ENCODE data around the gene JAML.
"Not testable (repeated sequence)": the region's sequence is repeated elsewhere in the genome, so short reads cannot be mapped to it uniquely, and the experiment has no call there.

The JAML gene

DNA sequence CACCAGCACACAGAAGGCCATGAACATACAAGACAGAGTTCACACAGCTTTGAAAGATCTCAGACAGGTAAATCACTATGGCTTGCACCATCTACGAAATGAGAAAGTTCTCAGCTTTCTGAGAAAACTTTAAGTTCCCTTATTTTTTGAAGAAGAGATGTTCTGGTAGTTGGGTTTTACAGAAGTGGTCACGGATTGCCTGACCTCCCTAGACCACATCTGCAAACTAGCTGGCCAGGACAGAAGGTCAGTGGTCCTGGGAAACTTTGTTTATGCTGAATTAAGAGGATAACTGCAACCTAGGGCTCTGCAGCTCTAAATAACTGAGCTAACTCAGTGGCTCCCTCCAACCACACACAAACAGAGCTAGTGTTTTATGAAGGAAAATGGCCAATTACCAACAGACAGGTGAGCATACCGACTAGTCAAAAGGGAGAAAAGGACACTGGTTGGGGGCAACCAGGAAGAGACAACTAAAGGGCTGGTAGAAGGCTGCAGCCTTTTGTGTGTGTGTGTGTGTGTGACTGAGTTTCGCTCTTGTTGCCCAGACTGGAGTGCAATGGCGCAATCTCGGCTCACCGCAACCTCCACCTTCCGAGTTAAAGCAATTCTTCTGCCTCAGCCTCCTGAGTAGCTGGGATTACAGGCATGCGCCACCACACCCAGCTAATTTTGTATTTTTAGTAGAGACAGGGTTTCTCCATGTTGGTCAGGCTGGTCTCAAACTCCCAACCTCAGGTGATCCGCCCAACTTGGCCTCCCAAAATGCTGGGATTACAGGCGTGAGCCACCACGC is 39.8 kb downstream of the JAML start:
- Histone ChIP-seq H3K4me3 (ENCODE audit: low read depth in 1 of 2, low read length in 2 of 2) (no peak overlapping the region), H3K27me3 (ENCODE audit: control insufficient read depth in 1 of 2, insufficient read depth in 2 of 2, low read length in 2 of 2) (no peaks in the 10 kb centered on the region), H3K36me3 (ENCODE audit: insufficient read depth, low read length) (no peaks in the 10 kb centered on the region), H3K9me3 (ENCODE audit: low read length) (no peaks in the 10 kb centered on the region), H3K27ac (ENCODE audit: low read depth, low read length) (no peak overlapping the region), H3K4me1 (ENCODE audit: insufficient read depth, low read length) (peaks cover 10% of the 10 kb centered on the region), H3K9ac (ENCODE audit: low read length) (no peak overlapping the region)

DNA sequence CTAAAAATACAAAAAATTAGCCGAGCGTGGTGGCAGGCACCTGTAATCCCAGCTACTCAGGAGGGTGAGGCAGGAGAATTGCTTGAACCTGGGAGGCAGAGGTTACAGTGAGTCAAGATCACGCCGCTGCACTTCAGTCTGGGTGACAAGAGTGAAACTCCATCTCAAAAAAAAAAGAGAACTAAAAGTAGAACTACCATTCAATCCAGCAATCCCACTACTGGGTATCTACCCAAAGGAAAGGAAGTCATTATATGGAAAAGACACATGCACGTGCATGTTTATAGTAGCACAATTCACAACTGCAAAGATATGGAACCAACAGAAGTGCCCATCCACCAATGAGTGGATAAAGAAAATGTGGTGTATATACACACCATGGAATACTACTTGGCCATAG is 41.1 kb downstream of the JAML start:
- H3K27ac ChIP-seq (ENCODE audit: low read depth, low read length); H3K9ac ChIP-seq (ENCODE audit: low read length): not testable (repeated sequence)
- H3K4me1 ChIP-seq (ENCODE audit: insufficient read depth, low read length), result peaks cover 14% of the 10 kb centered on the region

DNA sequence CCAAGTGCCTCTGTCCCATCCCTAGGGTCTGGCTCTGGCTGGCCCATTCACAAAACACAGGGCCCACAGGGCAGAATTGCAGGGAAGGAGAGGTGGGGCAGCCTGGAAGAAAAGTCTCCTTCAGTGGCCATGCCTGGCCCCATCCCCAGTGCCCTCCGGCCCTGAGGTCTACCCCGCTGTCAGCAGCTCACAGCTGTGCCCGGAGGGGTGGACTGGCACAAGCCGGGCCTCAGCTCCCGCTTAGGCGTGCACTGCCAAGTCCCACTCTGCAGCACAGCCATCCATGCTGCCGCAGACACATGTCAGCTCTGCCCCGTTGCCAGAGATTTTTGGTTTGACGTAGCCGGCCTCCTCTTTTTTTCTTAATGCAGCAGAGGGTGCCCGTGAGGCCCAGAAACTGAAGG is 44.5 kb downstream of the JAML start:
- H3K4me1 ChIP-seq (ENCODE audit: insufficient read depth, low read length), result peaks cover 23% of the 10 kb centered on the region
- H3K4me3 ChIP-seq (ENCODE audit: low read depth in 1 of 2, low read length in 2 of 2), result peak overlapping the region in 1 of 2 donors; percentile 43
- peak overlapping the region; percentile 47 for H3K27ac ChIP-seq (ENCODE audit: low read depth, low read length)
- no peaks in the 10 kb centered on the region for H3K27me3 ChIP-seq (ENCODE audit: control insufficient read depth in 1 of 2, insufficient read depth in 2 of 2, low read length in 2 of 2)
- H3K9me3 ChIP-seq (ENCODE audit: low read length), result no peaks in the 10 kb centered on the region
- no peak overlapping the region for H3K9ac ChIP-seq (ENCODE audit: low read length)
- no peaks in the 10 kb centered on the region for H3K36me3 ChIP-seq (ENCODE audit: insufficient read depth, low read length)

More for the DNA sequence above, 41.1 kb downstream of the JAML start:
- not testable (repeated sequence) for H3K27me3 ChIP-seq (ENCODE audit: control insufficient read depth in 1 of 2, insufficient read depth in 2 of 2, low read length in 2 of 2); H3K9me3 ChIP-seq (ENCODE audit: low read length); H3K36me3 ChIP-seq (ENCODE audit: insufficient read depth, low read length); H3K4me3 ChIP-seq (ENCODE audit: low read depth in 1 of 2, low read length in 2 of 2)

DNA sequence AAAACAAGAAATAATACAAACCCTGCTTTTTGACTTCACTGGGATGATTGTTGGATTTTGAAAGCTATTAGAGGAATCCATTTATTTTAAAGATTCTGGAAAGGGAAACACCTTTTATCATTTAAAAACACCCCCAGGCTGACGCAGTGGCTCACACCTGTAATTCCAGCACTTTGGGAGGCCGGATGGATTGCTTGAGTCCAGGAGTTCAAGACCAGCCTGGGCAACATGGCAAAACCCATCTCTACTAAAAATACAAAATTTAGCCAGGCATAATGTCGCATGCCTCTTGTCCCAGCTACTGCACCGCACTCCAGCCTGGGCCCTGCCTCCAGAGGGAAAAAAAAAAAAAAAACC is 48.1 kb downstream of the JAML start:
- Histone ChIP-seq H3K9ac (ENCODE audit: low read length) (no peak overlapping the region), H3K27me3 (ENCODE audit: control insufficient read depth in 1 of 2, insufficient read depth in 2 of 2, low read length in 2 of 2) (no peaks in the 10 kb centered on the region), H3K9me3 (ENCODE audit: low read length) (no peaks in the 10 kb centered on the region), H3K4me1 (ENCODE audit: insufficient read depth, low read length) (peaks cover 34% of the 10 kb centered on the region), H3K27ac (ENCODE audit: low read depth, low read length) (no peak overlapping the region), H3K36me3 (ENCODE audit: insufficient read depth, low read length) (no peaks in the 10 kb centered on the region), H3K4me3 (ENCODE audit: low read depth in 1 of 2, low read length in 2 of 2) (no peak overlapping the region)

DNA sequence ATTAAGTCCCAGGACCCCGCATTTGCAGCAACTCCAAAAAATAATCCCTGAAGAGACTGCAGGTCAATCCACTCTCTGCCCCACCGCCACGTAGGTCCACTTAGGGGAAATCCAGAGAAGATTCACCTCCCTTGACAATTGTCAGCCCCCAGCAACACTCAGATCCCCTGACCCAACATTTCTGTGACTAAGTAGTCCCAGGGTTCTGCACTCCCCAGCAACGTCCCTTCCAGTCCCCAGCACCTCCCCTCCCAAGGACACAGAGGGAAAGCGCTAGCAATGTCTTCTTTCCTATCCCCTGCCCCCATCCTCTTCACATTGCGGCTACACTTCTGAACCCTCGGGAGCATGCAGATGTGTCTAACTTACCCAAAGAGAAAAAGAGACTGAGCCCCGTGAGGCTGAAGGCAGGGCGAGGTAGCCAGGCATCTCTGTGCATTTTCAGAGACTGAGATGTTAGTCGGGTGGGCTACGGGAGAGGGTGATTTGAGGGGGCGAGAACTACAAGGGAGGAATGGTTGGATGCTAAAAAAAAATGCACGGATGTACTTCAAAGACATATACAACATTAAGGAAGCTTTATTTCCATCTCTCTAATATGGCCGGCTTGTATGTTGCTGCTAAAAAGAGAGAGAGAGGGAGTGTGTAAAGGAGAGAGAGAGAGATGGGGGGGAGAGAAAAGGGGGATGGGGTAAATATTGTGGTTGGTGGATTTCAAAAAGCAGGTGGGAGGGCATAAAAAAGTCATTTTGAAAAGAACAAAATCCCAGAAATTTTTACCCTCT is 48.6 kb downstream of the JAML start, which contains the start of gene SCN2B:
SCN2B (minus strand) TSS at position 647 of the 785 bp plus-strand sequence; CDS start at position 439, 208 bp downstream.
- Histone ChIP-seq H3K27ac (ENCODE audit: low read depth, low read length) (peak within 1 kb of the TSS; percentile 51), H3K27me3 (ENCODE audit: control insufficient read depth in 1 of 2, insufficient read depth in 2 of 2, low read length in 2 of 2) (no peaks in the 10 kb centered on the region), H3K36me3 (ENCODE audit: insufficient read depth, low read length) (no peaks in the 10 kb centered on the region), H3K9me3 (ENCODE audit: low read length) (no peaks in the 10 kb centered on the region), H3K4me1 (ENCODE audit: insufficient read depth, low read length) (peaks cover 39% of the 10 kb centered on the region), H3K4me3 (ENCODE audit: low read depth in 1 of 2, low read length in 2 of 2) (peak within 1 kb of the TSS; percentile 24 to 87), H3K9ac (ENCODE audit: low read length) (peak within 1 kb of the TSS; percentile 57)

DNA sequence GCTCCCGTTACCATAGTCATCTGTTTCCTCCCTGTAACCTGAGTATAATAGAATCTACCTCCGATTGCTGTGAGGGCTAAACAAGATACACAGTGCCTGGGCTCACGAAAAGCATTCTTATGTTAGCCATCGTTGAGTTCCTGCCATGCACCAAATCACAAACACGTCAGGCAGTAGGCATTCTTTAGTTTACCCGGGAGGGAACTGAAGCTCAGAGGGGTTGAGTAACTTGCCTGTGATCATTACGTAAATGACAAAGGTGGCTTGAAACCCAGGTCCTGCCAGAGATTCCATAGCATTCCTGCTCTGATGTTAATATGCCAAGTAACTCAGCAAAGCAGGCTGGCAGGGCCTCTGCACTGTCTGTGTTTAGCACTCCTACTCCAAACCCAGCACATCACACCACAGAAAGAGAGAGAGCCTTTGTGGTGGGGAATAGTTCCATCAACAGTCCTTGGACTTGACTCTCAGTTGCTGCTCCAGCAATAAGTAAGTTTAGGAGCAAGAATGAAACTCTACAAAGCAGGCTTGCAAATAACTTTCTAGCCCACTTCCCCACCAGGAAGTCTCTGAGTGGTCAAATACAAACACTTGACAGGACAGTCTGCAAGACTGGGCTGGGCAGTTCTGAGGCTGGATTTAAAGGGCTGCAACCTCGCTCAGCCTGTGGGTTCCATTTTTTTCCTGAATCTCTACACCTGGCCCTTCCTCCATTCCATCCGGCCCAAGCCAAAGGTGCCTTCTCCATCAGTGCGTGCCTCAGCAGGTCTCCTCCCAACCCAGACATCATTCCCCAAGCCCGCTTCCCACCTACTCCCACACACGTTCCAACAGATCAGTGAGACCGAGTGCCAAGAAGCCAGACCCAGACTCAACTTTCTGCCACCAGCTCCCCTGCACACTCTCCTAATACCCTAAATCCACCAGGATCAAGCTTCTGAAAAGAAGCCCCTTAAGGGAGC is 49.5 kb downstream of the JAML start:
- H3K36me3 ChIP-seq (ENCODE audit: insufficient read depth, low read length), result no peaks in the 10 kb centered on the region
- H3K4me1 ChIP-seq (ENCODE audit: insufficient read depth, low read length), result peaks cover 35% of the 10 kb centered on the region
- peak overlapping the region; percentile 51 for H3K27ac ChIP-seq (ENCODE audit: low read depth, low read length)
- H3K27me3 ChIP-seq (ENCODE audit: control insufficient read depth in 1 of 2, insufficient read depth in 2 of 2, low read length in 2 of 2), result no peaks in the 10 kb centered on the region
- no peaks in the 10 kb centered on the region for H3K9me3 ChIP-seq (ENCODE audit: low read length)
- peak overlapping the region; percentile 24 to 87 for H3K4me3 ChIP-seq (ENCODE audit: low read depth in 1 of 2, low read length in 2 of 2)
- H3K9ac ChIP-seq (ENCODE audit: low read length), result peak overlapping the region; percentile 57

DNA sequence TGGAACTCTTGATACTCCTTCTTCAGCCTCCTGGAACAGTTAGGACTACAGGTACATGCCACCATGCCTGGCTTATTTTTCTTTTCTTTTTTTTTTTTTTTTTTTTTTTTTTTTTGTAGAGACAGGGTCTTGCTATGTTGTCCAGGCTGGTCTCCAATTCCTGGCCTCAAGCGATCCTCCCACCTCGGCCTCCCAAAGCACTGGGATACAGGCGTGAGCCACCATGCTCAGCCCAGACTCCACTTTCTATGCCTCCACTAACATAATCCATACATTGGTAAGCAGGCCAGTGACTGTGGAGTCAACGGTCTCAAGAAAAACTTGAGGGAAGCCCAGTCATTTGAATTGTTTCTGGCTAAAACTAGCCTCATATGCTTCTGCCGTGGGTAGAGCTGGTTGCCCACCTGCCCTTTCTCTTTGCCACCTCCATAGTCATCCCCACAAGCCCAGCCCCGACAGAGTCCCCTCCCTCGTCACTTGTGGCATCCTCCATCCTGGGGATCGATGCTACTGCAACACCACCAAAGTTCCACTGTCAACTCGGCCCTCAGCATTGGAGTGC is 50.7 kb downstream of the JAML start:
- H3K27ac ChIP-seq (ENCODE audit: low read depth, low read length), result no peak overlapping the region
- H3K4me1 ChIP-seq (ENCODE audit: insufficient read depth, low read length), result peaks cover 28% of the 10 kb centered on the region
- no peak overlapping the region for H3K9ac ChIP-seq (ENCODE audit: low read length)
- no peaks in the 10 kb centered on the region for H3K36me3 ChIP-seq (ENCODE audit: insufficient read depth, low read length)
- H3K27me3 ChIP-seq (ENCODE audit: control insufficient read depth in 1 of 2, insufficient read depth in 2 of 2, low read length in 2 of 2), result no peaks in the 10 kb centered on the region
- H3K4me3 ChIP-seq (ENCODE audit: low read depth in 1 of 2, low read length in 2 of 2), result no peak overlapping the region
- no peaks in the 10 kb centered on the region for H3K9me3 ChIP-seq (ENCODE audit: low read length)

DNA sequence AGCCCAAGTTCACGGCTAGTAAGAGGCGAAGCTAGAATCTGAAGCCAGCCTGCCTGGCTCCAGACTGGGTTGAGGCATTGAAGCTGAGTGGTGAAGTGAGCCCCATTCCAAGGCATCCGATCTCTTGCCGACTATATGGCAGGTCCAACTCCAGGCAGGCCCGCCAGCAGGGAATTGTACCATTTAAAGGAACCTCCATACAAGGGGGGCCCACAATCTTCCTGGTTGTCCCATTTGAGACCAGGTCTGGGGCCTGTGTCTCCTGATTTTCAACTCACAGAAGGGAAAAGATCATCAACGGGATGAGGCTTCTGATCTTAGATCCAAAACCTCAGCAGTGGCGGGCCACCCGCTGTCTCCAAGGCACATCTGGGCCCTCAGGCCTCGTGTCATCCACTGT is 52.5 kb downstream of the JAML start:
- no peak overlapping the region for H3K9ac ChIP-seq (ENCODE audit: low read length)

DNA sequence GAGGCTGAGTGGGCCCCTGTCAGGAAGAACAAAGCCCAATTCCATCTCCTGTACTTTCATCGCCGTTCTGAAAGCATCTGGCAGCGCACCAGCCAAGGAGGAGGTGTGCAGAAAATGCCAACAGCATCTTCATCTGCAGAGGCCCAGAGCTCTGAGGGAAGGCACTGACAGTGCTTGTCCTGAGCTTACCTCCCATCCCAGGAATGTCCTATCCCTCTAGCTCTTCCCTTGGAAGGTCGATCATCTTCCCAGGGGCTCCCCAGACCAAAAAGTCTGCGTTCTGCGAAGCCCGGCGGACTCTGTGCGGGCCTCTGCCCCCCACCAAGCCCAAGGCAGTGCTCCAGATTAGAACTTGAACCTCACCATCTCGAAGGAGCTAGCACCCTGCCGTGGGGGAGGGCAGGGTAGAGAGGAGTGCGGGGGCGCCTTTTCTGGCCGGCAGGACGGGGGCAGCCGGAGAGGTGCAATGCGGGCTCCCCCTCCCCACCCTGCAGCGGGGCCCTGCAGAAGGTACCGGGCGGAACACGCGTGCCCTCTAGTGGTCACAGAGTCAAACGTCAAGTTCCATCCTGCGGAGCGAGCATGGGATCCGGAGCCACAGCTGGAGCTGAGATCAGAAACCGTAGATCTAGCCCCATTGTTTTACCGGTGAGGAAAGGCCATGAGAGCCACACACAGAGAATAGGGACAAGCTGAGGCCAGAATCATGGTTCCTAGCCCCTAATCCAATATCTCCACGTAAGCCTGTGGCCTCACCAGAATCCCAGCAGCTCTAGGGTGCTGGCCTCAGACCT is 53.3 kb downstream of the JAML start:
- H3K27me3 ChIP-seq (ENCODE audit: control insufficient read depth in 1 of 2, insufficient read depth in 2 of 2, low read length in 2 of 2), result no peaks in the 10 kb centered on the region

More for the DNA sequence above, 52.5 kb downstream of the JAML start:
- no peaks in the 10 kb centered on the region for H3K9me3 ChIP-seq (ENCODE audit: low read length)
- no peaks in the 10 kb centered on the region for H3K27me3 ChIP-seq (ENCODE audit: control insufficient read depth in 1 of 2, insufficient read depth in 2 of 2, low read length in 2 of 2)
- no peak overlapping the region for H3K27ac ChIP-seq (ENCODE audit: low read depth, low read length)
- H3K4me3 ChIP-seq (ENCODE audit: low read depth in 1 of 2, low read length in 2 of 2), result no peak overlapping the region
- H3K36me3 ChIP-seq (ENCODE audit: insufficient read depth, low read length), result no peaks in the 10 kb centered on the region
- H3K4me1 ChIP-seq (ENCODE audit: insufficient read depth, low read length), result peaks cover 28% of the 10 kb centered on the region

DNA sequence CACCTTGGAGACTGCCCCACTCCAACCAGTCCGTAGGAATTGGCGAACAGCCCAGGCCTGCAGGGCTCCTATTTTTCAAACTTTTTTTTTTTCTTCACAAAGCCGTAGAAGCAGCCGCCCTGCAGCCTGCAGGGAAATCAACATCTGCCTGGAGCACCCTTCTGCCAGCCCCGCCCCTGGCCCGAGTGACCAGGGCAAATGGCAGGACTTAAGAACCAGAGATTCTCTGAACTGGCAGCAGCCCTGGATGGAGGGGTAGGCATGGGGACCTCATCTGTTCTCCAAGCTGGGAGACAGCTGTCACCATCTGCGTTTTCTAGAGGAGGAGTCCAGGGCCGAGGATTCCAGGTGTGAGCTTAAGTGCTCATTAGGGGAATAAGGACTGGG is 53.9 kb downstream of the JAML start:
- Histone ChIP-seq H3K9ac (ENCODE audit: low read length) (no peak overlapping the region), H3K4me1 (ENCODE audit: insufficient read depth, low read length) (peaks cover 25% of the 10 kb centered on the region), H3K4me3 (ENCODE audit: low read depth in 1 of 2, low read length in 2 of 2) (no peak overlapping the region), H3K36me3 (ENCODE audit: insufficient read depth, low read length) (no peaks in the 10 kb centered on the region), H3K27ac (ENCODE audit: low read depth, low read length) (no peak overlapping the region), H3K27me3 (ENCODE audit: control insufficient read depth in 1 of 2, insufficient read depth in 2 of 2, low read length in 2 of 2) (no peaks in the 10 kb centered on the region), H3K9me3 (ENCODE audit: low read length) (no peaks in the 10 kb centered on the region)

More for the DNA sequence above, 53.3 kb downstream of the JAML start:
- H3K36me3 ChIP-seq (ENCODE audit: insufficient read depth, low read length), result no peaks in the 10 kb centered on the region
- H3K4me3 ChIP-seq (ENCODE audit: low read depth in 1 of 2, low read length in 2 of 2), result no peak overlapping the region
- H3K4me1 ChIP-seq (ENCODE audit: insufficient read depth, low read length), result peaks cover 28% of the 10 kb centered on the region
- no peaks in the 10 kb centered on the region for H3K9me3 ChIP-seq (ENCODE audit: low read length)
- H3K27ac ChIP-seq (ENCODE audit: low read depth, low read length), result no peak overlapping the region
- no peak overlapping the region for H3K9ac ChIP-seq (ENCODE audit: low read length)

All from muscle layer of colon (tissue), 2 donors.